ENCODE results near the gene PRKCZ. TPM values are rescaled to one million over a fixed set of nuclear protein-coding genes. Genes with fewer than 3 reads are reported as not detected.

PRKCZ gene
- polyA plus RNA-seq, 4 donors, result 44.2 to 252 (median 144) TPM

DNA sequence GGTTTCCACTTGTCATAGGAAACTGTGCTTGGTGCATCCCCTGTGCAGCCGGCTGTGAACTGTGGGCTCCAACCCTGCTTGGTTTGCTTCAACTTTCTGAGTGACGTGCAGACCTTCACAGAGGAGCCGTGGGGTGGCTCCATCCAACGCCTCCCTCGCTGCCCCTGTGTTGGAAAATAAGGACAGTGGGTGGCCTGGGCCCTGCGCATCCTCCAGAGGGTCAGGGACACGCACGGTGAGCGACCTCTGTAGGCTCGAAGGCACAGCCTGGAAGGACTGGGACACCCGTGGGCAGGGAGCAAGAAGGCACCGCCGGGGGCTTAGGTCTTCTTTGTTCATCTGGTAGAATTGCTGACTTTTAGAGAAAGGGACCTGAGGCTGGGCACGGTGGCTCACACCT is 150.9 kb downstream of the PRKCZ start:
- peaks cover 4 to 42% (median 4%) of the 10 kb centered on the region in 3 donors for H3K4me1 ChIP-seq (ENCODE audit: control insufficient read depth in 3 of 3, insufficient read depth in 2 of 3, low read depth in 1 of 3, low read length in 2 of 3)
- 87 to 92% (median 90%) methylated on average over 14 of the region's 14 CpGs for WGBS, 3 donors

GRCh38 chr1:2202008-2202575 is 151.9 kb downstream of the PRKCZ start:
- FAIRE-seq (no peak), DNase-seq (no peak)
- 79 to 89% (median 81%) methylated on average over 9 of the region's 9 CpGs for WGBS, 3 donors
- Histone ChIP-seq H3K4me3 (ENCODE audit: low read depth in 1 of 3, low read length in 3 of 3) (no peak overlapping the region), H3K9me3 (ENCODE audit: control insufficient read depth in 2 of 2, insufficient read depth in 1 of 2, low read depth in 1 of 2, low read length in 1 of 2) (no peaks in the 10 kb centered on the region), H3K4me1 (ENCODE audit: control insufficient read depth in 3 of 3, insufficient read depth in 2 of 3, low read depth in 1 of 3, low read length in 2 of 3) (peaks cover 4 to 44% (median 4%) of the 10 kb centered on the region in 3 donors), H3K27ac (ENCODE audit: low read depth in 1 of 3, low read length in 2 of 3) (no peak overlapping the region), H3K27me3 (ENCODE audit: control insufficient read depth in 3 of 3, insufficient read depth in 3 of 3, low read length in 3 of 3) (no peaks in the 10 kb centered on the region), H3K36me3 (ENCODE audit: control insufficient read depth in 3 of 3, insufficient read depth in 2 of 3, low read depth in 1 of 3, low read length in 3 of 3) (no peaks in the 10 kb centered on the region)

More for the DNA sequence above, 150.9 kb downstream of the PRKCZ start:
- Histone ChIP-seq H3K9me3 (ENCODE audit: control insufficient read depth in 2 of 2, insufficient read depth in 1 of 2, low read depth in 1 of 2, low read length in 1 of 2) (no peaks in the 10 kb centered on the region), H3K27ac (ENCODE audit: low read depth in 1 of 3, low read length in 2 of 3) (no peak overlapping the region), H3K36me3 (ENCODE audit: control insufficient read depth in 3 of 3, insufficient read depth in 2 of 3, low read depth in 1 of 3, low read length in 3 of 3) (no peaks in the 10 kb centered on the region), H3K4me3 (ENCODE audit: low read depth in 1 of 3, low read length in 3 of 3) (no peak overlapping the region), H3K27me3 (ENCODE audit: control insufficient read depth in 3 of 3, insufficient read depth in 3 of 3, low read length in 3 of 3) (no peaks in the 10 kb centered on the region)
- no peak for FAIRE-seq
- DNase-seq, result no peak

DNA sequence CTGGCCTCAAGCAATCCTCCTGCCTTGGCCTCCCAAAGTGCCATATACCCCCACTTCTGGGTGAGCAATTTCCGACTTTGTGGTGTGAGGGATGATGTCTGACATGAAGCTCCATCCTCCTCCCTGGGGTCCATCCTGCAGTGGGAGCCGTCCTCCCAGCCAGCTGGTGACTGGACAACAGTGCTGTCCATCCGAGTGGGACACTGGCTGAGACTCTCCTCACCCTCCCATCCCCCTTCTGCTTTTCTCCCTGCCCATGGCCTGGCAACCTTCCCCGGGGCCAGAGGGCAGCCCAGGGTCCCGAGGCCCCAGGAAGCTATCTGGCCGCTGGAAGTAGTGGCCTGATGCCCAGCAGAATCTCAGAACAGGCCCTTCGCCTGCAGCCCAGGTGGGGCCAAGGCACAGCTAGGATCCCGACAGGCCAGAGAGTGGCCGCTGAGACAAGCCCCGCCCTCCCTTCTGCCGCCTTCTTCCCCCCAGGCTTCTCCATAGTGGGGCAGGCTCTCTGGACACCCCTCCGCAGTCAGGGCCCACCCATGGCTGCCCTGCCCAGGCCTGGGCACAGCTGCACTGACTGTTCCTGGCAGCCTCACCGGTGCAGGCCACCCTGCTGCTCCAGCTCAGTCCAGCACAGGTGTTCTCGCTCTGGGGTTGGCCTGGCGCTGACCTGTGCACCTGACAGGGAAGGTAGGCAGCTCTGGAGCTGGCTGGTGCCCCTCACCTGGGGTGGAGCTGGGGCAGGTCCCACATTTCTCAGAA is 152.8 kb downstream of the PRKCZ start:
- Histone ChIP-seq H3K9me3 (ENCODE audit: control insufficient read depth in 2 of 2, insufficient read depth in 1 of 2, low read depth in 1 of 2, low read length in 1 of 2) (no peaks in the 10 kb centered on the region), H3K27ac (ENCODE audit: low read depth in 1 of 3, low read length in 2 of 3) (no peak overlapping the region), H3K4me3 (ENCODE audit: low read depth in 1 of 3, low read length in 3 of 3) (no peak overlapping the region), H3K27me3 (ENCODE audit: control insufficient read depth in 3 of 3, insufficient read depth in 3 of 3, low read length in 3 of 3) (no peaks in the 10 kb centered on the region), H3K4me1 (ENCODE audit: control insufficient read depth in 3 of 3, insufficient read depth in 2 of 3, low read depth in 1 of 3, low read length in 2 of 3) (peaks cover 4 to 45% (median 7%) of the 10 kb centered on the region in 3 donors), H3K36me3 (ENCODE audit: control insufficient read depth in 3 of 3, insufficient read depth in 2 of 3, low read depth in 1 of 3, low read length in 3 of 3) (no peaks in the 10 kb centered on the region)
- FAIRE-seq, result no peak
- no peak for DNase-seq
- WGBS, 3 donors, result 79 to 89% (median 86%) methylated on average over 14 to 15 of the region's 15 CpGs

DNA sequence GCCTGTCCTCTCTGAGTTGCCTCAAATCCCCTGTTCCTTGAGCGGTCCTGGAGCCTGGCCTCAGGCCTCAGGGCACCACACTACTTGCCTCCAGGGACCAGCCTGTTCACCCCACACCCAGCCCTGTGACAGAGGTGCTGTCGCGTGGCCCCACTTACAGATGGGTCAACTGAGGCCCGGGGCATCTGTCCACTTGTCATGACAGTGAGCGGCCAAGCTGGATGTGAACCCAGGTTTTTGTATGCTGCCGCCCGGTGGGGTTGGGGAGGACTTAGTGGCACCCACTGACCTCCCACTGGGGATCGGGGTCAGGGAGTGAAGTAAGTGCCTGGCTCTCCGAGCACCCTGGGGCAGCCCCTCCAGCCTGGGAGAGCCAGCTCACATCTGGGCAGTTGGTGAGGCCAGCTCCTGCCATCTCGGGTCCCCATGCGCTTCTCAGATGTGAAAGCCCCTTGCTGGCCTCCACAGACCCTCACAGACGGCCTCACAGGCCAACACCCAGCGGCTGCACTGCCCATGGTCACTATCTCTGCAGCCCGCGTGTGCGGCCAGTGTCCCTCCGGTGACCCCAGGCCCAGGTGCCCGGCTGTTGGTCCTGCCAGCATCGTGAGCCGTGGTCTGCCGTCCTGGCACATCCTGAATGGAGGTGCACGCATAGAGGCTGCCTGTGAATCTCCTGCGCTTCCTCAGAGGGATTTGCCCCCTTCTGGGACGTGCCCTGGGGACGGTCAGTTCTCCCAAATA is 153.6 kb downstream of the PRKCZ start:
- Histone ChIP-seq H3K4me1 (ENCODE audit: control insufficient read depth in 3 of 3, insufficient read depth in 2 of 3, low read depth in 1 of 3, low read length in 2 of 3) (peaks cover 4 to 46% (median 8%) of the 10 kb centered on the region in 3 donors), H3K27me3 (ENCODE audit: control insufficient read depth in 3 of 3, insufficient read depth in 3 of 3, low read length in 3 of 3) (no peaks in the 10 kb centered on the region), H3K4me3 (ENCODE audit: low read depth in 1 of 3, low read length in 3 of 3) (peak overlapping the region in 1 of 3 donors; percentile 45), H3K36me3 (ENCODE audit: control insufficient read depth in 3 of 3, insufficient read depth in 2 of 3, low read depth in 1 of 3, low read length in 3 of 3) (no peaks in the 10 kb centered on the region), H3K27ac (ENCODE audit: low read depth in 1 of 3, low read length in 2 of 3) (peak overlapping the region in 2 of 3 donors; percentile 59 to 89), H3K9me3 (ENCODE audit: control insufficient read depth in 2 of 2, insufficient read depth in 1 of 2, low read depth in 1 of 2, low read length in 1 of 2) (no peaks in the 10 kb centered on the region)
- FAIRE-seq (no peak), DNase-seq (no peak)
- 67 to 84% (median 81%) methylated on average over 25 of the region's 25 CpGs for WGBS, 3 donors

DNA sequence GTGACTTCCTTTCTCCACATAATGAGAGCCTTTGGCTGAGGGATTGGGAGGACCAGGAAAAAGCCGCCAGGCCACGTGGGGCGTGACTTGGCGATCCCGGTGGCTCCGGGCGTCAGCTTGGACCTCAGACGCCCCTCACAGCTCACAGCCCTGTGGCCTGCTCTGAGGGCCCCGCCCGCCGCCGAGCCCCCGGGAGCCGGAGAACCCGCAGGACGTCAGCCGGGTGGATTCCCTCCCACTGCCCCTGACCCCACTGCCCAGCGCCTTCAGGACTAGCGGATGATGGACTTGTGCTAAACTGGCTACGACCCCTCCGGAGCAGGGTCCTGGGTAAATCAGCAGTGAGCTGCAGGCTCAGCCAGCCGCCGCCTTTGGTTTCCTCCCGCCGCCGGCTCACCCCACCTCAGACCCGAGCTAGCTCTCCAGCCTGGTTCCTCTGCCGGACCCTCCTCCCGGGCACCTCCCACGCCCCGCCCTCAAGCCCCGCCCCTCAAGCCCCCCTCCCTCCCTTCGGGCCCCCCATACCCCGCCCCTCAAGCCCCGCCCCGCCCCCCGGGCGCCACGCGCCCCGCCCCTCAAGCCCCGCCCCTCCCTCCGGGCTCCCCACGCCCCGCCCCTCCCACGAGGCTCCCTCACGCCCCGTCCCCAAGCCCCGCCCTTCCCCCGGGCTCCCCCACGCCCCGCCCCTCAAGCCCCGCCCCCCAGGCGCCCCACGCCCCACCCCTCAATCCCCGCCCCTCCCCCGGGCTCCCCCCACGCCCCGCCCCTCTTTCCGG is 154.4 kb downstream of the PRKCZ start:
- 5 to 9% (median 6%) methylated on average over 26 to 45 of the region's 60 CpGs for WGBS, 3 donors
- FAIRE-seq (no peak), DNase-seq (peak in 1 of 2 donors; percentile 78)
- no peaks in the 10 kb centered on the region for H3K9me3 ChIP-seq (ENCODE audit: control insufficient read depth in 2 of 2, insufficient read depth in 1 of 2, low read depth in 1 of 2, low read length in 1 of 2)
- H3K36me3 ChIP-seq (ENCODE audit: control insufficient read depth in 3 of 3, insufficient read depth in 2 of 3, low read depth in 1 of 3, low read length in 3 of 3), result no peaks in the 10 kb centered on the region
- H3K27ac ChIP-seq (ENCODE audit: low read depth in 1 of 3, low read length in 2 of 3), result peak overlapping the region in 2 of 3 donors; percentile 59 to 89
- H3K27me3 ChIP-seq (ENCODE audit: control insufficient read depth in 3 of 3, insufficient read depth in 3 of 3, low read length in 3 of 3), result no peaks in the 10 kb centered on the region
- H3K4me1 ChIP-seq (ENCODE audit: control insufficient read depth in 3 of 3, insufficient read depth in 2 of 3, low read depth in 1 of 3, low read length in 2 of 3), result peaks cover 4 to 49% (median 8%) of the 10 kb centered on the region in 3 donors
- peak overlapping the region; percentile 19 to 45 (median 35) for H3K4me3 ChIP-seq (ENCODE audit: low read depth in 1 of 3, low read length in 3 of 3)

GRCh38 chr1:2205191-2205952 is 155.2 kb downstream of the PRKCZ start:
- peak overlapping the region; percentile 4 to 79 (median 51) for H3K27ac ChIP-seq (ENCODE audit: low read depth in 1 of 3, low read length in 2 of 3)
- DNase-seq, result peak; percentile 94 to 95
- H3K4me1 ChIP-seq (ENCODE audit: control insufficient read depth in 3 of 3, insufficient read depth in 2 of 3, low read depth in 1 of 3, low read length in 2 of 3), result peaks cover 4 to 46% (median 8%) of the 10 kb centered on the region in 3 donors
- H3K27me3 ChIP-seq (ENCODE audit: control insufficient read depth in 3 of 3, insufficient read depth in 3 of 3, low read length in 3 of 3), result no peaks in the 10 kb centered on the region
- peak overlapping the region; percentile 32 to 50 (median 32) for H3K4me3 ChIP-seq (ENCODE audit: low read depth in 1 of 3, low read length in 3 of 3)
- no peaks in the 10 kb centered on the region for H3K9me3 ChIP-seq (ENCODE audit: control insufficient read depth in 2 of 2, insufficient read depth in 1 of 2, low read depth in 1 of 2, low read length in 1 of 2)
- no peak for FAIRE-seq
- H3K36me3 ChIP-seq (ENCODE audit: control insufficient read depth in 3 of 3, insufficient read depth in 2 of 3, low read depth in 1 of 3, low read length in 3 of 3), result no peaks in the 10 kb centered on the region
- WGBS, 3 donors, result 7 to 9% (median 8%) methylated on average over 37 to 83 of the region's 84 CpGs

GRCh38 chr1:2206813-2207487 is 156.7 kb downstream of the PRKCZ start:
- no peak overlapping the region for H3K4me3 ChIP-seq (ENCODE audit: low read depth in 1 of 3, low read length in 3 of 3)
- no peaks in the 10 kb centered on the region for H3K27me3 ChIP-seq (ENCODE audit: control insufficient read depth in 3 of 3, insufficient read depth in 3 of 3, low read length in 3 of 3)
- H3K9me3 ChIP-seq (ENCODE audit: control insufficient read depth in 2 of 2, insufficient read depth in 1 of 2, low read depth in 1 of 2, low read length in 1 of 2), result no peaks in the 10 kb centered on the region
- DNase-seq, result no peak
- no peak for FAIRE-seq
- H3K27ac ChIP-seq (ENCODE audit: low read depth in 1 of 3, low read length in 2 of 3), result peak overlapping the region in 2 of 3 donors; percentile 61 to 73
- no peaks in the 10 kb centered on the region for H3K36me3 ChIP-seq (ENCODE audit: control insufficient read depth in 3 of 3, insufficient read depth in 2 of 3, low read depth in 1 of 3, low read length in 3 of 3)
- H3K4me1 ChIP-seq (ENCODE audit: control insufficient read depth in 3 of 3, insufficient read depth in 2 of 3, low read depth in 1 of 3, low read length in 2 of 3), result peaks cover 4 to 47% (median 8%) of the 10 kb centered on the region in 3 donors
- 55 to 76% (median 71%) methylated on average over 14 to 16 of the region's 16 CpGs for WGBS, 3 donors

All from small intestine (tissue), 7 donors.